ENCODE data around the gene GALNT2.
A peak's percentile ranks its signal among the peaks of the same experiment; 100 is the strongest.

Gene GALNT2

DNA sequence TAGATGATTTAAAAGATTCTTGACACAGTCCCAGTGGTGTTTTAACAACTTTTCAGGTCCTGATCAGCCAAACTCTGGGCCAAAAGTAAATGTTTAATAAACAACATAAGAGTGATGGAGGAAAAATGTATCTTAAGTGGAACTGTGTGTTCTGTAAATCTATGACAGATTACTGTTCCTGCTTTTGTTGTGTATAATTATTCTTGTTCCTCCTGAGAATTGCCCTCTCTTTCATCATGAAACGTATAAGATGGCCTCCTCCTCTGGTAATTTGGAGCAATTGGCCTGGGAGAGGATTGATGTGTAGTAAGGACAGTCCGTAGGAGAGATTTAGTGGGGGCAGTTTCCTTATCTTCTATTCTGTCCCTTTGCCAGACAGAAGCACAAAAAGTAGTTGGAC, 34.5 kb downstream of the GALNT2 start:
- H3K4me3 ChIP-seq (ENCODE audit: low read length in 2 of 2): no peak overlapping the region

GRCh38 chr1:230102046-230102445, 35.0 kb downstream of the GALNT2 start:
- no peak overlapping the region for H3K27ac ChIP-seq (ENCODE audit: low read depth in 2 of 2, low read length in 2 of 2)

More for the DNA sequence above, 34.5 kb downstream of the GALNT2 start:
- H3K9ac ChIP-seq (ENCODE audit: low read depth in 1 of 2, low read length in 2 of 2): no peak overlapping the region
- H3K4me1 ChIP-seq (ENCODE audit: control insufficient read depth in 2 of 2, insufficient read depth in 2 of 2, low read length in 2 of 2): peaks cover 20 to 26% of the 10 kb centered on the region in 2 donors
- no peaks in the 10 kb centered on the region for H3K36me3 ChIP-seq (ENCODE audit: control insufficient read depth in 2 of 2, insufficient read depth in 2 of 2, low read length in 2 of 2)
- no peak overlapping the region for H3K27ac ChIP-seq (ENCODE audit: low read depth in 2 of 2, low read length in 2 of 2)
- H3K9me3 ChIP-seq (ENCODE audit: control insufficient read depth in 2 of 2, low read length in 2 of 2): no peaks in the 10 kb centered on the region
- H3K27me3 ChIP-seq (ENCODE audit: control insufficient read depth in 2 of 2, insufficient read depth in 2 of 2, low read length in 2 of 2): no peaks in the 10 kb centered on the region

DNA sequence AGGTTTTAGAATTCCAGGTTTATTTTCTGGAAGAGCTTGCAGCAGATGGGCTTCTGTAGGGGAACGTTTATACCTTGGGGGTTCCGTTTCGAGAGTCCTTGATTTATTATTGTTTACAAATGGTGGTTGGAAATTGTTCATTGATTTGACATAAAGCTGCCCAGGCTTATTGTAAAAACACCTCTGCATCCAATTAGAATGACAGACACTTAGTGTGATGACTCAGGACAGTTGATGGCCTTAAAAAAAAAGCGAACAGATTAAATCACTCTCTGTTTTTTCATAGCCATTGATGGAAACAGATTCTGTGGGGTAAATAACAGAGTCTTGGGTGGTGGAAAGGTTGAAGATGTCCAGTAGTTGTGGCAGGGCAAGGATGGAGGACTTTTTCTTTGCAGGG, 35.4 kb downstream of the GALNT2 start:
- H3K4me3 ChIP-seq (ENCODE audit: low read length in 2 of 2): no peak overlapping the region
- no peaks in the 10 kb centered on the region for H3K36me3 ChIP-seq (ENCODE audit: control insufficient read depth in 2 of 2, insufficient read depth in 2 of 2, low read length in 2 of 2)
- no peaks in the 10 kb centered on the region for H3K27me3 ChIP-seq (ENCODE audit: control insufficient read depth in 2 of 2, insufficient read depth in 2 of 2, low read length in 2 of 2)
- no peaks in the 10 kb centered on the region for H3K9me3 ChIP-seq (ENCODE audit: control insufficient read depth in 2 of 2, low read length in 2 of 2)
- H3K4me1 ChIP-seq (ENCODE audit: control insufficient read depth in 2 of 2, insufficient read depth in 2 of 2, low read length in 2 of 2): peaks cover 20 to 26% of the 10 kb centered on the region in 2 donors
- H3K27ac ChIP-seq (ENCODE audit: low read depth in 2 of 2, low read length in 2 of 2): no peak overlapping the region
- no peak overlapping the region for H3K9ac ChIP-seq (ENCODE audit: low read depth in 1 of 2, low read length in 2 of 2)

More at GRCh38 chr1:230102046-230102445, 35.0 kb downstream of the GALNT2 start:
- H3K9ac ChIP-seq (ENCODE audit: low read depth in 1 of 2, low read length in 2 of 2): no peak overlapping the region
- H3K4me1 ChIP-seq (ENCODE audit: control insufficient read depth in 2 of 2, insufficient read depth in 2 of 2, low read length in 2 of 2): peaks cover 20 to 26% of the 10 kb centered on the region in 2 donors
- H3K9me3 ChIP-seq (ENCODE audit: control insufficient read depth in 2 of 2, low read length in 2 of 2): no peaks in the 10 kb centered on the region
- H3K36me3 ChIP-seq (ENCODE audit: control insufficient read depth in 2 of 2, insufficient read depth in 2 of 2, low read length in 2 of 2): no peaks in the 10 kb centered on the region
- no peak overlapping the region for H3K4me3 ChIP-seq (ENCODE audit: low read length in 2 of 2)
- no peaks in the 10 kb centered on the region for H3K27me3 ChIP-seq (ENCODE audit: control insufficient read depth in 2 of 2, insufficient read depth in 2 of 2, low read length in 2 of 2)

- Histone ChIP-seq H3K9ac (ENCODE audit: low read depth in 1 of 2, low read length in 2 of 2) (no peak overlapping the region), H3K27me3 (ENCODE audit: control insufficient read depth in 2 of 2, insufficient read depth in 2 of 2, low read length in 2 of 2) (no peaks in the 10 kb centered on the region), H3K4me1 (ENCODE audit: control insufficient read depth in 2 of 2, insufficient read depth in 2 of 2, low read length in 2 of 2) (peaks cover 20 to 26% of the 10 kb centered on the region in 2 donors), H3K36me3 (ENCODE audit: control insufficient read depth in 2 of 2, insufficient read depth in 2 of 2, low read length in 2 of 2) (no peaks in the 10 kb centered on the region), H3K4me3 (ENCODE audit: low read length in 2 of 2) (no peak overlapping the region), H3K27ac (ENCODE audit: low read depth in 2 of 2, low read length in 2 of 2) (no peak overlapping the region), H3K9me3 (ENCODE audit: control insufficient read depth in 2 of 2, low read length in 2 of 2) (no peaks in the 10 kb centered on the region)
These were observed 36.5 kb downstream of the GALNT2 start for GRCh38 chr1:230103306-230104173.

DNA sequence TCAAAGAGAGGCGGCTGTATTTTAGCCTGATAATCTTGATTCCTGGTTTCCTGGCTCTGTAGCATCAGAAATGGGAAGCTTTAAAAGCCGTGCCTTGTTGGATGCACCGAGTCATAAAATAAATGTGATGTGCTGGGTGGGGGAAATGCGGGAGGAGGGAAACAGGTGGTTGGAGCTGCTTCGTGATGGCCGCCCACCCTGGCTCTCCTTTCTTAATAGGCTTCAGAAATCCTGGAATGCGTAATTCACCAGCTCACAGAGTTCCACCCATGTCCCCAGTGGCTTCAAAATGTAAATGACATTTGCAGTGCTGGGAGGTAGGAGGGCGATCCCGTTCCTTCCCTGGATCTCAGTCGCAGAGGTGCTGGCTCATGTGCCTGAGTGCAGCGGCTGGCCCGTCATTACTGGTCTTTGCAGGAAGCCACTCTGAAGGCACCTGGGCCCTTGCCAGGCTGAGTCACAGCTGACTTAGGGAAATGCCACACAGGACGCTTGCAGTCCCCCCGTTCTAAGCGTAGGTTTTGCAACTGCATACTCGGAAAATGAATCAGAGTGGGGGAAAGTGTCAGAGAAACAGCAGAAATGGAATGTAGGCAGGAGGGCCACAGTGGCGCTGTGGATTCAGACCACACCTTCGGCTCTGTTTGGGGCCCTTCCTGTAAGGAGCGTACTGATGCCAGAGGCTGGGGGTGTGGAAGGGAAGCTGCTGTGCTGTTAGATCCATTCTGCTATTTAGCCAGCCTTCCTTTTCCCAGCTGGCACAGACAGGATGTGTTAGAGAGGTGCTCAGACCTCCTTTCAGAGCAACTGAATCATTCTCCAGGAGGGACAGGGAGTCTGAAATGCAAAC, 37.6 kb downstream of the GALNT2 start:
- Histone ChIP-seq H3K27ac (ENCODE audit: low read depth in 2 of 2, low read length in 2 of 2) (peak overlapping the region; percentile 17 to 61), H3K27me3 (ENCODE audit: control insufficient read depth in 2 of 2, insufficient read depth in 2 of 2, low read length in 2 of 2) (no peaks in the 10 kb centered on the region), H3K4me1 (ENCODE audit: control insufficient read depth in 2 of 2, insufficient read depth in 2 of 2, low read length in 2 of 2) (peaks cover 20 to 26% of the 10 kb centered on the region in 2 donors), H3K4me3 (ENCODE audit: low read length in 2 of 2) (peak overlapping the region in 1 of 2 donors; percentile 52), H3K9ac (ENCODE audit: low read depth in 1 of 2, low read length in 2 of 2) (peak overlapping the region; percentile 1 to 28), H3K36me3 (ENCODE audit: control insufficient read depth in 2 of 2, insufficient read depth in 2 of 2, low read length in 2 of 2) (no peaks in the 10 kb centered on the region), H3K9me3 (ENCODE audit: control insufficient read depth in 2 of 2, low read length in 2 of 2) (no peaks in the 10 kb centered on the region)

GRCh38 chr1:230105245-230105753, 38.3 kb downstream of the GALNT2 start:
- peaks cover 20 to 32% of the 10 kb centered on the region in 2 donors for H3K4me1 ChIP-seq (ENCODE audit: control insufficient read depth in 2 of 2, insufficient read depth in 2 of 2, low read length in 2 of 2)
- H3K36me3 ChIP-seq (ENCODE audit: control insufficient read depth in 2 of 2, insufficient read depth in 2 of 2, low read length in 2 of 2): no peaks in the 10 kb centered on the region
- peak overlapping the region in 1 of 2 donors; percentile 1 for H3K9ac ChIP-seq (ENCODE audit: low read depth in 1 of 2, low read length in 2 of 2)
- H3K4me3 ChIP-seq (ENCODE audit: low read length in 2 of 2): peak overlapping the region in 1 of 2 donors; percentile 52
- H3K27me3 ChIP-seq (ENCODE audit: control insufficient read depth in 2 of 2, insufficient read depth in 2 of 2, low read length in 2 of 2): no peaks in the 10 kb centered on the region
- H3K27ac ChIP-seq (ENCODE audit: low read depth in 2 of 2, low read length in 2 of 2): peak overlapping the region; percentile 17 to 61
- no peaks in the 10 kb centered on the region for H3K9me3 ChIP-seq (ENCODE audit: control insufficient read depth in 2 of 2, low read length in 2 of 2)

DNA sequence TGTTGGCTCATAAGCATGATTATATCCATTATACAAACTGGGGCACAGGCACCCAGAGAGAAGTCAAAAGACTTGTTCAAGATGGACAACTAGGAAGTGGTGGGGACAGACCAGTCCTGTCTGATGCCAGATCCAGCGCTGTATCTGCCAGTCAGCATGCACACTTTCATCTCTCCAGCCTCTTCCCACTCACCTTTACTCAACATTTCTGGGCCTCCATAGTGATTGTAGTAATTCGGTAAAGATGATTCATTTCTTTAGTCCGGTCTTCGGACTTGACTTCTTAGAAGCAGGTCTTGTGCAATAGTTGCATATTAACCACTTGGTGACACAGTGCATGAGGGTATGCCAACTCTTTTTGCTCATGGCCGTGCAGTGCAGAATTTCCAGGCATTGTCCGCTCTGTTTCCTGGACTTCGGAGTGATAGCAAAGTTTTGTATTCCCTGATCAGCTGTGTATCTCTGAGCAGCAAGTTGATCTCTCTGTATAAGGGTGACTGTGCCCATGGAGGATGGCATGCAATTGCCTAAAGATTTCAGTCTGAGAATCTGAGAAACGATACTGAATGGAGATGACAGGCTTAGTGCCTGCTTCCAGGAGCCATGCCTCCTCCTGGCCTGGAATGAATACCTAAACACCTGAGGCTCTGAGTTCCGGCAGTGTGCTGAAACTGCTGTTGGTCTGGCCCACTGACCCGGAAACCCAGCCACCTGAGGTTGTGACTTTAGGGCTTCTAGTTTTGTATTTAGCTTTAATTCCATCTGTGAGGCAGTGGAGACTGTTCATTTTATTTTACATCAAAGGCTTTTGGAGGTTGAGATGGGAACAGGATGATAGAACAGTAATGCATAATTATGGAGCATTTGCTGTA, 39.0 kb downstream of the GALNT2 start:
- Histone ChIP-seq H3K4me1 (ENCODE audit: control insufficient read depth in 2 of 2, insufficient read depth in 2 of 2, low read length in 2 of 2) (peaks cover 21 to 35% of the 10 kb centered on the region in 2 donors), H3K36me3 (ENCODE audit: control insufficient read depth in 2 of 2, insufficient read depth in 2 of 2, low read length in 2 of 2) (no peaks in the 10 kb centered on the region), H3K4me3 (ENCODE audit: low read length in 2 of 2) (no peak overlapping the region), H3K9me3 (ENCODE audit: control insufficient read depth in 2 of 2, low read length in 2 of 2) (no peaks in the 10 kb centered on the region), H3K27ac (ENCODE audit: low read depth in 2 of 2, low read length in 2 of 2) (peak overlapping the region in 1 of 2 donors; percentile 32), H3K9ac (ENCODE audit: low read depth in 1 of 2, low read length in 2 of 2) (no peak overlapping the region), H3K27me3 (ENCODE audit: control insufficient read depth in 2 of 2, insufficient read depth in 2 of 2, low read length in 2 of 2) (no peaks in the 10 kb centered on the region)

- Histone ChIP-seq H3K36me3 (ENCODE audit: control insufficient read depth in 2 of 2, insufficient read depth in 2 of 2, low read length in 2 of 2) (no peaks in the 10 kb centered on the region), H3K27ac (ENCODE audit: low read depth in 2 of 2, low read length in 2 of 2) (no peak overlapping the region), H3K27me3 (ENCODE audit: control insufficient read depth in 2 of 2, insufficient read depth in 2 of 2, low read length in 2 of 2) (no peaks in the 10 kb centered on the region), H3K9me3 (ENCODE audit: control insufficient read depth in 2 of 2, low read length in 2 of 2) (no peaks in the 10 kb centered on the region), H3K9ac (ENCODE audit: low read depth in 1 of 2, low read length in 2 of 2) (no peak overlapping the region), H3K4me3 (ENCODE audit: low read length in 2 of 2) (no peak overlapping the region), H3K4me1 (ENCODE audit: control insufficient read depth in 2 of 2, insufficient read depth in 2 of 2, low read length in 2 of 2) (peaks cover 27 to 36% of the 10 kb centered on the region in 2 donors)
These were observed 40.9 kb downstream of the GALNT2 start for GRCh38 chr1:230107941-230108340.

- Histone ChIP-seq H3K27me3 (ENCODE audit: control insufficient read depth in 2 of 2, insufficient read depth in 2 of 2, low read length in 2 of 2) (no peaks in the 10 kb centered on the region), H3K36me3 (ENCODE audit: control insufficient read depth in 2 of 2, insufficient read depth in 2 of 2, low read length in 2 of 2) (no peaks in the 10 kb centered on the region), H3K9ac (ENCODE audit: low read depth in 1 of 2, low read length in 2 of 2) (no peak overlapping the region), H3K4me3 (ENCODE audit: low read length in 2 of 2) (no peak overlapping the region), H3K27ac (ENCODE audit: low read depth in 2 of 2, low read length in 2 of 2) (peak overlapping the region in 1 of 2 donors; percentile 23), H3K4me1 (ENCODE audit: control insufficient read depth in 2 of 2, insufficient read depth in 2 of 2, low read length in 2 of 2) (peaks cover 29 to 42% of the 10 kb centered on the region in 2 donors), H3K9me3 (ENCODE audit: control insufficient read depth in 2 of 2, low read length in 2 of 2) (no peaks in the 10 kb centered on the region)
These were observed 41.5 kb downstream of the GALNT2 start for GRCh38 chr1:230108580-230108979.
